Activated CD4-positive, CD25-positive, alpha-beta regulatory T cell (primary cell): ENCODE measurements around the gene ZNF628.
"Not testable (repeated sequence)": the region's sequence is repeated elsewhere in the genome, so short reads cannot be mapped to it uniquely, and the experiment has no call there.

Source experiments
- DNase-seq, 4 experiments: peaks; one replicate each; lab custom pipeline; 2025; lab: John Stamatoyannopoulos, UW

Gene ZNF628

DNA sequence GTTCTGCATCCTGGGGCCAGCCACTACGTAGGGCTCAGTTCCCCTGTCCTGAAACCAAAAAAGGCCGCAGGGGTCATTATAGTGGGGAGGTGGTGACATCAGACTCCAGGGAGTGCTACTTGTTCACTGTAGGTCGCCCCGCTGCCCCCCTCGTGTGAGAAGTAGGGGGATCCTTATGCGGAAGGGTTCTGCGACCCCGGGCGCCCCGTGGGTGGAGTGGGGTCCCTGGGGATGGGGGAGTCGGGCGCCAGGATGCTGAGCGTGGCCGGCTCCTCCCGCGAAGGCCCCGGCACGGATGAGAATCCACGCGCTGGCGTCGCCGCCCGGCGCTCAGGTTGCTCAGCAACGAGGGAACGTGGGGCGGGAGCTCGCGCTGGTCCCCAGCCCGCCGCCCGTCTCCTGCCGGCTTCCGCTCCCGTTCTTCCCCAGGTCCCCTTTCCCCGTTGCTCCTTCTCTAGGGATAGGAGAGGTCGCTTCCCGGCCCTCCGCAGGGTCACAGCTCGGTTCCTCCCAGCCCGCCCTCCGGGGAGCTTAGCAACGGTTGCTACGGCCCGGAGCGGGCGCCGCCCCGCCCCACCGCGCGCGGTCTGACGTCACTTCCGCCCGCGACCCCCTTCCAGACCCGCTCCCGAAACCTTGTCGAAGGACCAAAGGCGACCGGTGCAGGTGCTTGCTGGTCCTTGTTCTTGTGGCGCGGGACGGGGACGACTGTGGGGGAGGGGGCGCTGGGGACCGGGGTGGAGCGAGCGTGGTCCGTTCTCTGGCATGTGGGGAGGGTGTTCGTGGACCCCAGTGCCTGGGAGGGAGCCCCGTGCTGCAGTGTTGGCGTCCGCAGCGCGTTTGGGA lies 8.4 kb downstream of the ZNF628 start, which contains the start of gene NAT14:
NAT14 (plus strand) TSS at position 596 of the 846 bp plus-strand sequence. CDS start 521 bp downstream, outside the sequence.
- peak; percentile 26 to 51 (median 34) for DNase-seq

DNA sequence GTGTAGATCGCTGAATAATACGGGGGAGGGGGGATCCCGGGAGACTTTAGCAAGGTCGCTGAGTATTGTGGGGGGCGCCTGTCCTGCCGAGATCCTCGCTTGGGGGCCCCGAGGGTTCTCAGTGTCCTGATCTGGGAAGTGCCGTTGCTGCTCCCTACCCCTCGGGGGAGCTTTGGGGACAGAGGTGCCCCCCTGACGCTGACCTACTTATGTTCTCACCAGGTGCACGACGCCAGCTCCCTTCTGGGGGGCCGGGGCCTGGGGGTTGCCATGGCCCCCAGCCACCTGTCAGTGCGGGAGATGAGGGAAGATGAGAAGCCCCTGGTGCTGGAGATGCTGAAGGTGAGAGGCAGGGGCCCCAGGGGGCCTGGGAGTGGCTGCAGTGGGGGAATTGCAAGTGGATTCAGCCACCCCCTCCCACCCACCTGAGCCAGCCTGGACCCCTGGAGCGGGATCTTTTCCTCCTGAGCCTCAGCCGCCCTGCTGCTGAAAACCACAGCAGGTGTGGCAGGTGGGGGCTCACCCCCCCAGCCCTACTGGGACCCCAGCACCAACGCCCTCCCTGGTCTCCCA lies 9.1 kb downstream of the ZNF628 start:
- DNase-seq = no peak

DNA sequence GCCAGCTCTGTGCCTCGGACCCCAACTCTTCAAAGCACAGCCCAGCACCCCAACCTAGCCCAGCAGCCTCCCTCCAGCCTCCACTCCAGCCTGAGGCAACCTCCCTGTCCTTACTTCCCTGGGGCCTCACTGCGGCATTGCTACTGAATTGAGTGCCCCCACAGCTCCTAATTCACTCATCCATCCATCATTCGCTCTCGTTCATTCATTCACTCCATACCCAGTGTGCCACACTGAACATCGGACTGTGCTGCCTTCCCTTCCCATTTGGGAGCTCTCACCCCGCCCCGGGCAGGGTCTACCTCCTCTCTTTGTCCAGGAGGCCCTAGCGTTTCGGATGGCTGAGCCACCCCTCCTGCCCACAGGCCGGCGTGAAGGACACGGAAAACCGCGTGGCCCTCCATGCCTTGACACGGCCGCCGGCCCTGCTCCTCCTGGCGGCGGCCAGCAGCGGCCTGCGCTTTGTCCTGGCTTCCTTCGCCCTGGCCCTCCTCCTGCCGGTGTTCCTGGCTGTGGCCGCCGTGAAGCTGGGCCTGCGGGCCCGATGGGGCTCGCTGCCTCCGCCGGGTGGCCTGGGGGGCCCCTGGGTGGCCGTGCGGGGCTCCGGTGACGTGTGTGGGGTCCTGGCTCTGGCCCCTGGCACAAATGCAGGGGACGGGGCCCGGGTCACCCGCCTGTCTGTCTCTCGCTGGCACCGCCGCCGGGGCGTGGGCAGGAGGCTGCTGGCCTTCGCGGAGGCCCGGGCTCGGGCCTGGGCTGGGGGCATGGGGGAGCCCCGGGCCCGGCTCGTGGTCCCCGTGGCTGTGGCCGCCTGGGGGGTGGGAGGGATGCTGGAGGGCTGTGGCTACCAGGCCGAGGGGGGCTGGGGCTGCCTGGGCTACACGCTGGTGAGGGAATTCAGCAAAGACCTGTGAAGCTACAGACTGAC lies 9.9 kb downstream of the ZNF628 start:
- no peak for DNase-seq

DNA sequence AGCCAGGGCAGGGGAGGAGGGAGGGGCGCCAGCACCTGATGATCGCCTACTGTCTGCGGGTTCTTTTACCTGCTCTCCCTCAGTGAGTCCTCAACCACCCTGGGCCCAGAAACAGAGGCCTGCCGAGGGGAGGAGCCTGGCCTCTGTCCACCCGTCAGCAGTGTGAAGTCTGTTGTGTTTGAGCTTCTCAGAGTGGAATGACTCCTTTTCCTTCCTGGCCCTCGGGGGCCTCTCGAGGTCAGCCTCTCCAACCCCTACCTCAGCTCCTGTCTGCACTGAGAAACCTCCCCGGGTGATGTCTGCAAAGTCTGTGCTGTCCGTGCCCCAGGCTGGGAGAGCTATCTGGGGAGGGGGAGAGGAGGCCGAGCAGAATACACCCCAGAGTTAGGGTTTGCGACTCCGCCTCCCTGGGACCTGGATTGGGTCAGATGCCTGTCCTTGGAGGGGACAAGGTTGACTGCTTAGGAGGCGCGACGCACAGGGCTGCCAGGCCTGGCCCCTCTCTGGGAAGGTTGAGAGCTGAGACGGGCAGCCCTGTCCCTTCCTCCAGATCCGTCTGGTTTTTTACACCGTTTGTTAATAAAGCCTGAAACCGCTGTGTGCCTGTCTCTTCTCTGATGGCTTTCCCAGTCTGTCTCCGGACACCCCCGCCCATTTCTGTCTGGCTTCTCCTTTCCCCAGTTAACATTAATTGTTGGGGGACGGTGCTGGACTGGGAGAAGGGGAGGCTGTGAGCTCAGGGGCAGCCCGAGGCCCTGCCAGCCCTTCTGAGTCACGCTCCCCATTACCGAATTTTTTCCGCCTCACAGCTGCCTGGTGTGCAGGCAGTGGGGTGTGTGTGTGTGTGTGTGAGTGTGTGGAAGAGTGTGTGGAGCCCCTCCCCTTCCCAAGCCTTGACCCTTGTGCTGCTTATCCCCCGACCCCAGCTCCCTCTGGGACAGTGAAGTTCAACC lies 10.8 kb downstream of the ZNF628 start:
- DNase-seq = peak in 1 of 4 experiments; percentile 10

DNA sequence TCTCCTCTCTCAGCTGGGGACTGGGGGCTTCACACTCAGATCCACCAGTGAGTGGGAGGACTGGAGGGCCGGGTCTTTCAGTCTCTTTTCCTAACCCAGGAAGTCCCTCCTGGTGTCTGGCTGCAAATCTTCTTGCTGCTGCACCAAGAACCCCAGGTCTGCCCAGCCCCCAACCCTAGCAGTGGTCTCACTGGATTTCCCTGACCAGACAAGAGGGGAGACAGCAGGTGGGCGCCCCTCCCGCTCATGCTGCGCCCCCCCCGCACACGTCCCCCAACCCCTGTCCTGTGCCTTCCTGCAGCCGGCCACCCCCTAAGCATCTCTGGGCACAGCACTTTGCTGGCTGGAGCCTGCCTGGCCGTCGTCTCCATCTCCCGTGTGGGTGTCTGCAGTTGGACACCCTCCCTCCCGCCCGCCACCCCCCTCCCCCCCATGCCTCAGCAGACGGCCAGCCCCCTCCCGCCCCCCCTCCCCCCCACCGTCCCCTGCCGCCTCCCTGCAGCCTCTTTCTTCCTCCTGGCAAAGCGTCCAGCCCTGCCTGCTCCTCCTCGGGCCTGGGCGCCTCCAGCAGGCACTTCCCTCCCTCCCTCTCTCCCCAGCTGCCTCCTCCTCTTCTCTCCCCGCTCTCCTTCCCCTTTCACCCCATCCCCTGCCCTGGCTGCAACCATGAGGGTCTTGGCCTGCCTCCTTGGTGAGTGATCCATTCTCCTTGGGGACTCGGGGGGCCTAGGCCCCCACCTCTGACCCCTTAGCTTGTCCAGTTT lies 11.7 kb downstream of the ZNF628 start, which contains the start of gene SSC5D:
SSC5D (plus strand) TSS at position 513 of the 764 bp plus-strand sequence; CDS start at position 667, 154 bp downstream.
- DNase-seq = no peak

DNA sequence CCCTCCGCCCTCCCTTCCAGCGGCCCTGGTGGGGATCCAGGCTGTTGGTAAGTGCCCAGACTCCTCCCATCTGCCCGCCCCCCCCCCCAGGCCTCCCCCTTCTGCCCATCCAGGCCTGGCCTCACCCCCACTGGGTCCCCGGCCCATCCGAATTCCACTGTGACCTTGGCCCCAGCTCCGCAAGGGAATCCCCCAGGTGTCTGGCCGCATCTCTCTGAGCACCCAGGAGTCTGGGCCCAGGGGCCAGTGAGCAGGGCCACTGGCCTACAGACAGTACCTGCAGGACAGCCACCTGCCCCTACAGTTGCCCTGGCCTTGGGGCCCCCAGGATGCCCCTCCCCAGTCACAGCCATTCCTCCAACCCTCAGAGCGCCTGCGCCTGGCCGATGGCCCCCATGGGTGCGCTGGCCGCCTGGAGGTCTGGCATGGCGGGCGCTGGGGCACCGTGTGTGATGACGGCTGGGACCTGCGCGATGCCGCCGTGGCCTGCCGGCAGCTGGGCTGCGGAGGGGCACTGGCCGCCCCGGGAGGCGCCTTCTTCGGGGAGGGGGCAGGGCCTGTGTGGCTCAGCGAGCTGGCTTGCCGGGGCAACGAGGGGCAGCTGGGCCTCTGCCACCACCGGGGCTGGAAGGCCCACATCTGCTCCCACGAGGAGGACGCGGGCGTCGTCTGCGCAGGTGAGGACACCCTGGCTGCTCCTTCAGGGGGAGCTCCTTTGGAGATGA lies 12.7 kb downstream of the ZNF628 start:
- DNase-seq = no peak

DNA sequence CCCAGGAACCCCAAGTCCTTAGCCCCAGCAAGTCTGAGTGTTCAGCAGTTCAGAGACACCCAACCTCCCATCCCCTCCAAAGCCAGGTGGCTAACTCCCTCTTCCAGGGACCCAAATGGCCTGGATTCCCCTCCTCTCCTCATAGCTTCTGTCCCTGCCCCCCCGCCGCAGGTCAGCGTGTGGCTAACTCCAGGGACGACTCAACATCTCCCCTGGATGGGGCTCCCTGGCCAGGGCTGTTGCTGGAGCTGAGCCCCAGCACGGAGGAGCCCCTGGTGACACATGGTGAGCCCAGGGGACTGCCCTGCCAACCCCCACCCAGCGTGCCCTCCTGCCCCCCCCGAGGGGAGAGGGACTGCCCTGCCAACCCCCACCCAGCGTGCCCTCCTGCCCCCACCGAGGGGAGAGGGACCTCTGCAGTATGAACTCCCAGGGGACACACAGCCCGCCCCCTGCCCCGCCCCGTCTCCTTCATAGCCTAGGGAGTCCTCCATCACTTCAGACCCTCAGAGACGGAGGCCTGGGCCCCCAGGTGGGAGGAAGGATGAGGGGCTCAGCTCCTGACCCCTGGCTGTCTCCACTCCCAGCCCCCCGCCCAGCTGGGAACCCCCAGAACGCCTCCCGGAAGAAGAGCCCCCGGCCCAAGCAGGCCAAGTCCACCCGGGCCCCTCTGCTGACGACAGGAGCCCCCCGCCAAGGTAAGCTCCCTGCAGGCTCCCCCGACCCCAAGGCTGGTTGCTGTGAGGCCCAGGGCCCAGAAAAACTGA lies 13.5 kb downstream of the ZNF628 start:
- no peak for DNase-seq

DNA sequence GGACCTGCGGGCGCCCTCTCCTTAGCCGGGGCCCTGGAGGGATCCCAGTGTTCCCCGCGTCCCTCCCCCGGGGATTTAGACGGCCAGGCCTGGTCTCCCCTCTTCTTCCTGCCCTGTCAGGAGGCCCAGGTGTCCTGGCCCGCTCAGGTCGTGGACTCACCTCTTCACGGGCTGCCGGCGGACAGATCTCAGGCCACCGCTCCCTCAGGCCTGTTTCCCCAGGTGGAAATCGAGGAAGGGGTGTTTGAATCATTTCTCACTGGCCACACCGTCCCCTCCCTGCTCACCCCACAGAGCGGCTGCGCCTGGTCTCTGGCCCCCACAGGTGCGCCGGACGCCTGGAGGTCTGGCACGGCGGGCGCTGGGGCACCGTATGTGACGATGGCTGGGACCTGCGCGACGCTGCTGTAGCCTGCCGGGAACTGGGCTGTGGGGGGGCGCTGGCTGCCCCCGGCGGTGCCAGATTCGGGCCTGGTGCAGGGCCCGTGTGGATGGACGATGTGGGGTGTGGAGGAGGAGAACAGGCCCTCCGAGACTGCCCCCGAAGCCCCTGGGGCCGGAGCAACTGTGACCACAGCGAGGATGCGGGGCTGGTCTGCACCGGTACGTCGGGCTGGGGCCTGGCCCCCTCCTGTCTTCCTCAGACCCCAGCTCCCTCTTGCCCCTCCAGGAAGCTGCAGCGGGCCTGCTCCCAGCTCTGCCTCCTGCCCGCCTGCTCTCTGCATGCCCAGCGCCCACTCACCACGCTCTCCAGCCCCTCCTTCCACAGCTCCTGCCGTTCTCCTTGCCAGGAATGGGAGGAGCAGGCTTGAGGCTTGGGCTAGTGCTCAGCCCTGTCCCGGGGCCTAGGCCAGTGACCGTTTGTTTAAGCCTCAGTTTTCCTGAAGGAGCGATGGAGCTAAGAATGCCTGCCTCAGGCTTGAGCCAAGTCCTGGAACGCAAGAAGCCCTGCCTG lies 14.3 kb downstream of the ZNF628 start:
- no peak for DNase-seq

DNA sequence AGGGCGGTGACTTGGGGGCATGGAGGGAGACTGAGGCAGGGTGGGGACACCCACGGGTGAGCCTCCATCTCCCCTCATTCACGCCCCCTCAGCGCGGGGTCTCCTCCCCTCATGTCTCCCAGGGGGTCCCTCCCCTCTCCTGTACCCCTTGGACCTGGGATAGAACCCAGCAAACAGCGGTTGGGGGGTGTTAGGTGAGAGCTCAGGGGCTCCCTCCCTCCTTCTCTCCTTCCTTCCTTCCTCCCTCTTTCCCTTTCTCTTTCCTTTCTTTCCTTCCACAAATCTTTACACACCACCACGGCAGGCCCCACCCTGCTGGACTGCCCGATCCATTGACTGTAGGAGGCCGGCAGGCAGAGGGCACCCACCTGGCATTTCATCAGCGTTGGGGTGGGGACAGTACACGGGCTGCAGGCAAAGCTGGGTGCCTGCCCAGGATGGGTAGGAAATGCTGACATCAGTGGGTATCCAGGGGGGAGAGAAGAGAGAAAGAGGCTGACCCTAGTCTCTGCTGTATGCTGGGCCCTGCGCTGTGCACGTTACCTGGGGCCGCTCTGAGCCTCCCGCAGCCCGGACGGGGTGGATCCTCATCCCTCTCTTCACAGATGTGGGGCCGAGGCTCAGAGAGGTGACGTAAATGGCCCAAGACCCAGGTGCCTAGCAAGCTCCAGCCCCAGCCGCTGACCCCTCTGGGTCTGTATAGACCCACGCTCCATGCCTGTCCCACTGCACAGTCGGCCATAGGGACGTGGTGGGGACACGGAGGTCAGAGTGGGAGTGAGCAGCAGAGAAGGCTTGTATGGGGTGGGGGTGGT lies 15.3 kb downstream of the ZNF628 start:
- DNase-seq = no peak

DNA sequence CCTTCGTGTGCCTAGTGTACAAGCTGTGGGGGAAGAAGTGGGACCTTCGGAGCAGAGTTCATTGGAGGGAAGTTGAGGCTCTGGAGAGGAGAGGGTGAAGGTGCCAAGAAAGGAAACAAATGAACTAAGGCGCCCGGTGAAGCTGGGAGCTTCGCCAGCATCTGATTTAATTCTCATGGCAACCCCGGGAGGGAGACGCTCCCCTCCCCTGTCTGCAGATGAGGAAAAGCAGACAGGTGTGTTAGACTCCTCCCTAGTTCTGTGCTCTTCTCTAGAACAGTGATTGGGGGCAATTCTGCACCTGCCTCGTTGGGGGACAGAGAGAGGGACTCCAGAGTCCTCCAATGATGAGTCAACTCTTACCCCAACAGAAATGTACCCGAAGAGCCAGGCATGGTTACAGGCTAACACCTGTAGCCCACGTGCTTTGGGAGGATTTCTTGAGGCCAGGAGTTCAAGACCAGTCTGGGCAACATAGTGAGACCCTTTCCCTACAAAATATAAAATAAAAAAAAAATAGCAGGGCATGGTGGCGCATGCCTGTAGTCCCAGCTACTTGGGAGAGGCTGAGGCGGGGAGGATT lies 16.0 kb downstream of the ZNF628 start:
- DNase-seq = no peak

DNA sequence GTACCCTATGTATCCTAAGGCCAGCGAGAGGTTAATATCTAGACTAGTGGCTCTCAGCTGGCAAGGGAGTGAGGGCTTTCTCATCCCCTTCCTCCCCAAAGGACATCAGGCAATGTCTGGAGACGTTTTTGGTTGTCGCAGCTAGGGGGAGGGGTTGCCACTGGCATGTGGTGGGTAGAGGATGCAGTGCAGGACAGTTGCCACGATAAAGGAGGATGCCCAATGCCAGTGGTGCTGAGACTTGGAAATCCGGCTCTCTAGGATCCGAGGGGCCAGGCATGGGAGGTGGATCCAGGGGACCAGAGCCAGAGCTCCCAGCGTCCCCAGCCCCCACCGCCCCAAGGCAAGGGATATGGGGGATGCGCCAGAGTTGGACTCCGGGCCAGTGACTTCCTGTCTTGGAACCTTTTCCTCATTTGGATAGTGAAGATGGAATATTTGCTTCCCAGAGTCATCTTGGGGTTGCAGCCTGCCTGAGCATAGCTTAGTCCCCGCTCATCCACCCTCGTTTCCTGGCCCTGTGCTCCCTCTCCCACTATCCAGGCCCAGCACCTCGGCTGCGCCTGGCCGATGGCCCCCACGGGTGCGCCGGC lies 16.7 kb downstream of the ZNF628 start:
- DNase-seq = no peak

DNA sequence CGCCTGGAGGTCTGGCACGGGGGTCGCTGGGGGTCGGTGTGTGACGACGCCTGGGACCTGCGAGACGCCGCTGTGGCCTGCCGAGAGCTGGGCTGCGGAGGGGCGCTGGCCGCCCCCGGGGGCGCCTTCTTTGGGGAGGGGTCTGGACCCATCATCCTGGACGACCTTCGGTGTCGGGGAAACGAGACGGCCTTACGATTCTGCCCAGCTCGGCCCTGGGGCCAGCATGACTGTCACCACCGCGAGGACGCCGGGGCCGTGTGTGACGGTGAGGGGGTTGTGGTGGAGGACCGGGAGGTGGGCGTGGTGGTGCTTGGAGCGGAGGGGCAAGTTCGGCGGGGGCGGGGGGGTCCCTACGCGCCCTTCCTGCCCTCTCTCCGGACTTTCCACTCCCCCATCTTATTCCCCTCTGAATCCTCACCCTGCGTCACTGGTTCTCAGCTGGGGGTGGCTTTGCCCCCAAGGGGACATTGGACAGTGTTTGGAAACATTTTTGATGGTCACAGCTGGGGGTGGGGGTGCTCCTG lies 17.3 kb downstream of the ZNF628 start:
- no peak for DNase-seq

DNA sequence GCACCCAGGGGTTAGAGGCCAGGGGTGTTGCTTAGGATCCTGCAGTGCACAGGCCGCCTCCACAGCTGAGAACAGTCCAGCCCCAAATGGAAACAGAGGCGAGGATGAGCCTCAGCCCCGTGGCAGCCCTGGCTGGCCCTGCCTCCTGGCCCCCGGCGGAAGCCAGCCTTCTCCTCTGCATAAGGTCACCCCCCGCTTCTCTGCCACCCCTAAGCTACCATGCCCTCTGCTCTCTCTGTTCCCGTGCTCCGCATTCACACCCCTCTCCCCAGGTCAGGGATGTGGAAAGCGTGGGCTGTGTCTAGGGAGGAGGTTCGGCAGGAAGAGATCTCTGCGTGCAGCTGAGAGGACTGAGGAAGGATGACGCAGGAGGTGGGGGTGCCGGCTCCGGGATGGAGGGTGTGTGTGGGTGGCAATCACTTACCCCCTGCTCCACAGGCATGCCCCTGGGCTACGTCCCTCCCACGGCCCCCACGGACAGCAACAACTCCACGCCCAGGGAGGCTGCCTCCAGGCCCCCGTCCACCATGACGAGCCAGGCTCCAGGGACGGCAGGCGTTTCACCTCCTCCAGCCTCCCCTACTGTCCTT lies 17.9 kb downstream of the ZNF628 start:
- no peak for DNase-seq

DNA sequence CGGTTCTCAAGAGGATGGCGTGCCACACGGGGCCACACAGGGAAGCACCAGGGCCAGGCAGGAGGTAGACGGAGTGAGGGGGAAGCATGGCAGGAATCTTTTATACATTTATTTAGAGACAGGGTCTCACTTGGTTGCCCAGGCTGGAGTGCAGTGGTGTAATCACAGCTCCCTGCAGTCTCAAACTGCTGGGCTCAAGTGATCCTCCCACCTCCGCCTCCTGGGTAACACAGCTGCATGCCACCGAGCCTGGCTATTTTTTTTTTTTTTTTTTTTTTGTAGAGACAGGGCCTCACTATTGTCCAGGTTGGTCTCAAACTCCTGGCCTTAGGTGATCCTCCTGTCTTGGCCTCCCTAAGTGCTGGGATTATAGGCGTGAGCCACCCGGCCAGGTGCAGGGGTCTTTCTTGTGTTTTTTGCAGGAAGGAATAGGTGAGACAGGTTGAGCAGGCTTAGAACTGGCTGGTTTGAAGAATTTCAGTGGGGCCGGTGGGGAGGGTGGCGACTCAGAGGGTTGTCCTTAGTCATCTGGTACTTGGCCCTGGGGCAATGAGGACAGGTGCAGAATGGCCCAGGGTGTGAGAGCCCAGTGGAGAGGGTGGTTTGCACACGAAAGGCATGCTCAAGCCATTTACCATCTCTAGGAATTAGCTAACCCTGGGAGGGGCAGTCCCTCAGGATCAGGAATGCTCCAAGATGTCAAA lies 19.4 kb downstream of the ZNF628 start:
- no peak for DNase-seq

DNA sequence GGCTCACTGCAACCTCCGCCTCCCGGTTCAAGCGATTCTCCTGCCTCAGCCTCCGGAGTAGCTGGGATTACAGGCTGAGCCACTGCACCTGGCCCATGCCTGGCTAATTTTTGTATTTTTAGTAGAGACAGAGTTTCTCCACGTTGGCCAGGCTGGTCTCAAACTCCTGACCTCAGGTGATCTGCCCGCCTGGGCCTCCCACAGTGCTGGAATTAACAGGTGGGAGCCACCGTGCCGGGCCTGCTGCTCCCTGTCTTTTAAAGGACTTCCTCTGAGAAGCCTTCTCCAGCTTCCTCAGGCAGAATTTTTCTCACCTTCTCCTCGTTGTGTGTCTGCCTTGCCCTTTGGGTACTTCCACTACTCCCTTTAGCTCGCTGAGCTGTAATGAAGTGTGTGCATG lies 20.4 kb downstream of the ZNF628 start:
- DNase-seq = not testable (repeated sequence)
